GM18526 (cell line): ENCODE results near the gene SLC6A13.

Experiments
- POLR2A ChIP-seq: IDR thresholded peaks from 3 replicates; pipeline ENCODE4 v1.6.1; 2011; ENCODE audit not compliant: insufficient read length; ENCODE audit errors: extremely low read depth

The SLC6A13 gene

GRCh38 chr12:227923-228845 is 34.5 kb downstream of the SLC6A13 start:
- TF ChIP-seq POLR2A: no peak

DNA sequence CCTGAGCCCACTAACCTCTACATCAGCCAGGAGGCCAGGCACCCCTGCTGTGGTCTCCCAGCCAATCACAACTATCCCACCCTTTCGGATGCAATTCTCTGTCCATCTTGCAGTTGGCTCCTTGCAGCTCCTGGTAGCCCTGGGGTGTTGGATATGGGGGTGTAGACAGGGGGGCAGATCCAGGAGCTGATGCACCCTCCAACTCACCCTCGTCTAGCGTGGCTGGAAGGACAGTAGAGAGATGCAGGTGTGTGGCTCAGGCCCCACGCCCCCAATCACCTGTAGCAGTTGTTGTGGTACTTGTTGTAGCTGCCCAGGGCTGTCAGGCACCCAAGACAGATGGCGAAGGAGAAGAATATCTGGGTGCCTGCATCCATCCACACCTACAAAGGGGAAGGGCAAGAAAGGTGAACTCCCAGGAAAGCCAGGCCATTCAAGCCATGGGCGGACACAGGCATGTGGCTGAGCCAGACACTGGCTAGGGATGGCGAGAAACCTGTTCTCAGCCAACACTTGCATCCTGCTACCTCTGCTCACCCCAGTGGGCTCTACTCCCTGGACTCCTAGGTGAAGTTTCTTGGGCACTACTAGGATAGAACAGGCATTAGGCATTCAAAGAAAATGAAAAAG is 35.2 kb downstream of the SLC6A13 start:
- no peak for TF ChIP-seq POLR2A

GRCh38 chr12:226401-226800 is 36.2 kb downstream of the SLC6A13 start:
- no peak for TF ChIP-seq POLR2A

DNA sequence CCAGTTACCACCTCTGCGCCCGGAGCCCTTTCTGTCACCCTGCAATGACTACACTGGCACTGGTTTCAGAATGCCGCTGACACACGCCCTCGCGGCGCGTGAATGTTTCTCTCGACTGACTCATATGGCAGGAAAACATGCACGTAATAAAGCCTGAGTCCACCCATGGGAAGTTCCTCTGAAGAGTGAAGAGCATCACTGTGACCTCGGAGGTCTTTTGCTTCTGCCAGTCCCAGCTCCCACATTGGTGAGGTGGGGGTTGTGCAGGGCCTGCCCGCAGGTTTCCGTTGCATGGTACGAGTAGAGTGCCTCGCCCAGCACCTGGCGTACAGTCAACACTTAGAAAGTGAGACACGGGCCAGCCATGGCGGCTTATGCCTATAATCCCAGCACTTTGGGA is 37.6 kb downstream of the SLC6A13 start:
- TF ChIP-seq POLR2A: no peak

DNA sequence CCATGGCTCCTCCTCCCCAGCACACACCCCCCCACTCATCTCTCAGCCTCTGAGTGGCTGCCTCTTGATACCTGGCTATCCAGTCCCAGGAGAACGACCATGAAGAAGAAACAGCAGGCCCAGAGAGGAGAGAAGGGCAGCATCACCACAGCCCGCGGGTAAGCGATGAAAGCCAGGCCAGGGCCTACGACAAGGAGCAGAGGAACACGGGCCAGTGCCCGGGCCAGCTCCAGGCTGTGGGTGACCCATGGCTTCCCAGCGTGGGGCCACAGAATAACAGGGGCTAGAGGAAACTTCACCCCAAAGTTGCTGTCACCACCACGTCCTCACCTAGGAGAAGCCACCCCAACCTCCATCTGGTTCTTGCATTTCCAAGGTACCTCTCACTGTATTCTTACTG is 38.3 kb downstream of the SLC6A13 start:
- TF ChIP-seq POLR2A: no peak

- TF ChIP-seq POLR2A: no peak
Observed at GRCh38 chr12:223841-224240, 38.8 kb downstream of the SLC6A13 start.

GRCh38 chr12:221736-222135 is 40.9 kb downstream of the SLC6A13 start:
- no peak for TF ChIP-seq POLR2A

GRCh38 chr12:220946-221550 is 41.6 kb downstream of the SLC6A13 start:
- TF ChIP-seq POLR2A: no peak

GRCh38 chr12:220491-220890 is 42.1 kb downstream of the SLC6A13 start:
- no peak for TF ChIP-seq POLR2A

DNA sequence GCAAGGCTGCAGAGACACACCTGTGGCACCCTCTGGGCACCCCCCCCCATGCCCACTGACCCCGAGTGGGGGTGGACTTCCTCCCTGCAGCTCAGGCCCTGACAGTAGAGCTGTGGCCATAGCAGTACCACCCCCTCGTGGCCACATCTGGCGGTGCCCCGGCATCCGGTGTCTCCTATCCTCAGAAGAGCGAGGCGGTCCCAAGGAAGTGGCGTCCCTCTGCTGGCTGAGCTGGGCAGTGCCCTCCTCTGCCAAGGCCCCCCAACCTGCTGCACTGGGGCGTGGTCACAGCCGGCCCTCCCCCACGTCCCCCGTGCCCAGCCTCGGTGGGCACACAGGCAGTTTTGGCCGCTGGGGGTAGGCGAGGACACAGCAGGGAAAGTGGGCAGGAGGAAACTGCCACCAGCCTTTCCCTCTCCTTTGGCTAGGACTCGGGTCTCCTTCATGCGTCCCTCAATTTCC is 42.7 kb downstream of the SLC6A13 start:
- TF ChIP-seq POLR2A: no peak

DNA sequence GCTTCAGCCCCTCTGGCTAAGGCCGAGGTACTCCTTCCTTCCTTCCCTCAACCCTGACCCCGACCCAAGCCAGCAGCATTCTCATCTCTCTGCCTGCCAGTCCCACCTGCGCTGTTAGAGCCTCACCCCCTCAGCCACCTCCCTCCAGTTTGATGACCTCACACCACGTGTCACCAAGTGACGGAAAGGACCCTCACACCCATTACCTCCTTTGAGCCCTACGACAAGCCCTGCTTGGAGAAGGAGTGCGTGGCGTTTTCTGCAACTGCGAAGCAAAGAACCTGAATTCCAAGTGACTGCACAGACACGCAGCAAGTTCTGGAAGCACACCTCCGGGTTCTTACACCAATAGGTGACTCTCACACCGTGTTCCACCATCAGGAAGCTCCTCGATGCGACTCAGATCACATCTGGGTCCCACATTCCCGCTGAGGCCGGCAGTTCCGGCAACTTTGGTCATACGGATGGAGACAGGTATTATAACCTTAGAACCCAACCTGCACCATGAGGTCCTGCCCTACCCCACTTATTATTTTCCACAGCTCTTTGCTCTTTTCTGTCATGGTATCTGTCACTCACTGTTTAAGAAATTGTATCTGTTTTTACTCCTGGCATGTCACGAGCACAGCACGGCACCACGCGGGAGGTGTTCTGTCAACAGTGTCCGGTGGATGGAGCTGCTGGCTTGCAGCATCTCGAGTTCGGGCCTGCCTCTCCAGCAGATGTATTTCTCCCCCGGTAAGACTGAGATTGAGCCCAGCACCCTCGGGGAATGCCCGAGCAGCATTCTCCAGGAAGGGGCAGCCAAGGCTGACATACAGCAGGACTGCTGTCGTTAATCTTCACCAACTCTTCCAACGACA is 43.7 kb downstream of the SLC6A13 start:
- no peak for TF ChIP-seq POLR2A

DNA sequence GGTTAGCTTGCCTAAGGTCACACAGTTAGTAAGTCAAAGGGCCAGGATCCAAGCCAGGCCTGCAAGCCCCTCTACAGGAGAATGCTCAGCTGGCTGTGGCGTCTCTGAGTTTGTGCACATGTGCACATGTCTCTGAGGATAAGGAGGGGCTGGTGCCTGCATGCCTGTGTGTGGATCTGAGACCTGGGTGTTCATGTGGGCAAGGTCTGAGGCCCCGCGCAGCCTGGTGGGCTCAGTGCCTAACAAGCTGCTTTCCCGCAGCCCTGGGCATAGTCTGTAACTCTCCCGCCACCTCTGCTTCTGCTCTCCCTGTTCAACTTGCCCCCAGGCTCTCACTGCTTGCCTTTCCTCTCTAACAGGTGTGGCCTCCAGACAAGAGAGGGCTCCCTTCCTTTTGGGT is 44.4 kb downstream of the SLC6A13 start:
- TF ChIP-seq POLR2A: no peak

- TF ChIP-seq POLR2A: no peak
Observed at GRCh38 chr12:215116-215515, 47.5 kb downstream of the SLC6A13 start.

GRCh38 chr12:214003-214741 is 48.5 kb downstream of the SLC6A13 start, which contains the start of gene SLC6A12:
Gene SLC6A12, minus strand, starts transcription at chr12:214157. Its CDS starts 4,171 bp downstream, at chr12:209986.
- no peak for TF ChIP-seq POLR2A

DNA sequence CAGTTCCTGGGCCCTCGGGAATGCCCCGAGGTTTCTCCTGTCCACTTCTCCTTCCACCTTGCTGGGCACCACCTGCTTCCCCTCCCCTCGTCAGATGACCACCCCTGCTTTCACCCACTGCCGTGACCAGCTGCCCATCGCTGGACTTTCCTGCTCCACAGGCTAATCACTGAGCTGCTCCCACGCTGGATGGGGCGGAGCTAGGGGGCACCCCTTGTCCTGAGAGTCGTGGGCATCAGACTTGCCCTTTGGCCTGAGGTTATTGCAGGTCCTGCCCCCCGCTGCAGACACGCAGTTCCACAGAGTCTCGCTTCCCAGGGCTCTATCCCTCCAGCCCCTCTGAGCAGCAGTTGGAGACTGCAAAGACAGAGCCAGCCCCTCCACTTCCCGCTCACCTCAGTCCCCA is 49.1 kb downstream of the SLC6A13 start:
- no peak for TF ChIP-seq POLR2A
